Testis (tissue), 2 donors: ENCODE measurements around the gene IGSF11.

Experiments
- CTCF ChIP-seq, 3 experiments: fragments of 450-650 bp in 2 of 3; fragments of 200-600 bp in 1 of 3; sonication (generic) in 1 of 3; IDR thresholded peaks; one replicate each; pipeline ENCODE4 v1.5.1; 2016 to 2019; ENCODE audit warnings: antibody characterized with exemption in 3 of 3, mild to moderate bottlenecking in 2 of 3, moderate library complexity in 1 of 3
- POLR2A ChIP-seq: fragments of 450-650 bp; IDR thresholded peaks from one replicate; pipeline ENCODE4 v1.6.1; 2017; ENCODE audit warnings: antibody characterized with exemption, mild to moderate bottlenecking, moderate library complexity

- no peak for TF ChIP-seq CTCF (IDR thresholded peaks at IDR 0.05)
- TF ChIP-seq POLR2A: no peak
These were observed 15.8 kb downstream of the IGSF11 start for GRCh38 chr3:119018690-119019463.
